ENCODE results near the gene SLC25A1. TPM values are rescaled to one million over a fixed set of nuclear protein-coding genes. Genes with fewer than 3 reads are reported as not detected.

SLC25A1 gene
- total and polyA plus RNA-seq, 8 donors, result 45.7 to 99.3 (median 52.2) TPM

DNA sequence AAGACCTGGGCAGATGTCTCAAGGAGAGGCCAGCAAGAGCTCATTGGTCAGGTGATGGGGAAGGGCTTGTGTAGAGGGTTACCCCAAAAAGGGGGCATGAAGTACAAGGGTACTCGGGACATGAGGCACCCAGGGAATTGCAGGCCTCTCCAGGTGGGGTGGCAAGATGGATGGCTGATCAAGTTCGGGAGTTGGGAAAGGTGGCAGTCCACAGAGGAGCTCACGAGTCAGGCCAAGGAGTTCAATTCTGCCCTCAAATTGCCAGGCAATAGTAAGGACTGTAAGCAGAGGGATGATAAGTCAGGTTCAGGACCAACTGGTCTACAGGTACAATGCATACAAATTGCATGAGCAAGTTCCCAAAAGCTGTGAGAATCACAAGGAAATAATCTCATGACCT, 42.3 kb upstream of the SLC25A1 start:
- intact Hi-C loops (cut with DNase I), result no loop called here
- no peaks in the 10 kb centered on the region for H3K4me1 ChIP-seq
- DNase-seq, result no peak
- ATAC-seq, result no peak
- H3K27me3 ChIP-seq, result no peaks in the 10 kb centered on the region
- H3K36me3 ChIP-seq, result peaks cover 0 to 76% of the 10 kb centered on the region in 2 donors
- no peak overlapping the region for H3K4me3 ChIP-seq
- TF ChIP-seq, protein P1, sequence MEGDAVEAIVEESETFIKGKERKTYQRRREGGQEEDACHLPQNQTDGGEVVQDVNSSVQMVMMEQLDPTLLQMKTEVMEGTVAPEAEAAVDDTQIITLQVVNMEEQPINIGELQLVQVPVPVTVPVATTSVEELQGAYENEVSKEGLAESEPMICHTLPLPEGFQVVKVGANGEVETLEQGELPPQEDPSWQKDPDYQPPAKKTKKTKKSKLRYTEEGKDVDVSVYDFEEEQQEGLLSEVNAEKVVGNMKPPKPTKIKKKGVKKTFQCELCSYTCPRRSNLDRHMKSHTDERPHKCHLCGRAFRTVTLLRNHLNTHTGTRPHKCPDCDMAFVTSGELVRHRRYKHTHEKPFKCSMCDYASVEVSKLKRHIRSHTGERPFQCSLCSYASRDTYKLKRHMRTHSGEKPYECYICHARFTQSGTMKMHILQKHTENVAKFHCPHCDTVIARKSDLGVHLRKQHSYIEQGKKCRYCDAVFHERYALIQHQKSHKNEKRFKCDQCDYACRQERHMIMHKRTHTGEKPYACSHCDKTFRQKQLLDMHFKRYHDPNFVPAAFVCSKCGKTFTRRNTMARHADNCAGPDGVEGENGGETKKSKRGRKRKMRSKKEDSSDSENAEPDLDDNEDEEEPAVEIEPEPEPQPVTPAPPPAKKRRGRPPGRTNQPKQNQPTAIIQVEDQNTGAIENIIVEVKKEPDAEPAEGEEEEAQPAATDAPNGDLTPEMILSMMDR (IDR thresholded peaks at IDR 0.05), result no peak
- H3K9me3 ChIP-seq, result no peaks in the 10 kb centered on the region
- H3K27ac ChIP-seq, result no peak overlapping the region

DNA sequence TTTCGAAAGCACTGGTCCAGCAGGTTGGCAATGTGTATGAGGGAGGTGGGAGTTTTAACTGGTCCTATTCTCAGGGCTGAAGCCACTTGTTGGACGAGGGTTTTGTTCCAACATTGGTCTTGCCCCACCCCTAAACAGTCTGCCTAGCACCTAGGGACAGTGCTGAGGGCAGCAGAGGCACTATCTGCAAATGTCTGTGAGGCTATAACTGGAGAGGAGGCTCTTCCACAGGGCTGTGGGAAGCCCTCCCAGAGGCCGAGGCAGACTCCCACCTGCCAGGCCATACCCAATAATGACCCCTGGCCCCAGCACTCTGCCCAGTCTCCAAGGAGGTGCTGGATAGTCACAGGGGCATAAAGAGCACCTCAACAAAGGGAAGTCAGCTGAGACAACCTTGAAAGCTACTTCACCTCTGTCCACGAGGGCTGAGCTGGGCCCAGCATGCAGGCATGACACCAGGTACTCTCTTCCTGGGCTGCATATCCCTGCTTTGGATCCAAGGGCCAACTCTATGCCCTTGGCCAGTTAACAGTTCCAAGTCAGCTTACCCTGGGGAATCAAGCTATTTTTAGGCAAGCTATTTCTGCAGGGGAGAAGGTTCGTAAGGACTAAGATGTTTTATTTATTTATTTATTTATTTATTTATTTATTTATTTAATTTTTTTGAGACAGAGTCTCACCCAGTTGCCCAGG, 40.2 kb upstream of the SLC25A1 start:
- H3K27me3 ChIP-seq, result no peaks in the 10 kb centered on the region
- no peaks in the 10 kb centered on the region for H3K4me1 ChIP-seq
- DNase-seq, result no peak
- peaks cover 0 to 78% of the 10 kb centered on the region in 2 donors for H3K36me3 ChIP-seq
- intact Hi-C loops (cut with DNase I), result no loop called here
- TF ChIP-seq, protein P1 (IDR thresholded peaks at IDR 0.05), result no peak
- ATAC-seq, result no peak
- no peak overlapping the region for H3K27ac ChIP-seq
- no peak overlapping the region for H3K4me3 ChIP-seq
- H3K9me3 ChIP-seq, result no peaks in the 10 kb centered on the region

DNA sequence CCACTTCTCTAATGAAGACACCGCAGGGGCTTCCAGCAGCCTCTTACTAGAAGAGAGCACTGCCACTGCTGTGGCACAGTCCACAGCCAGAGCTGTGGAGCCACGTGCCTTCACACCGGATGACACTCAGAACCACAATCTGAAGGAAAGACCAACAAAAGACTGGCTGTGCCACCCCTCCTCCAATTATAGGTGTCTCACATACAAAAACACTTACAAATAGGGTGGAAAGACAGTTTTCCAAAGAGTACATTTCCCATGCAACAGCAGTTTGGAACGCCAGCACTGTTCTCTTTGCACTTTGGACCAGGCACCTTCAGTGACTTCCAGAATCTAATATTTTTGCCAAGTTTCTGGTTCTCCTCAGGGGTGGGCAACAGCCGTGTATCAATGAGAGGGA, 38.0 kb upstream of the SLC25A1 start:
- Histone ChIP-seq H3K4me3 (no peak overlapping the region), H3K27ac (no peak overlapping the region), H3K36me3 (peaks cover 0 to 58% of the 10 kb centered on the region in 2 donors), H3K27me3 (no peaks in the 10 kb centered on the region), H3K9me3 (no peaks in the 10 kb centered on the region), H3K4me1 (no peaks in the 10 kb centered on the region)
- TF ChIP-seq, protein P1 (IDR thresholded peaks at IDR 0.05), result no peak
- ATAC-seq (no peak), DNase-seq (no peak)
- intact Hi-C loops (cut with DNase I), result no loop called here

DNA sequence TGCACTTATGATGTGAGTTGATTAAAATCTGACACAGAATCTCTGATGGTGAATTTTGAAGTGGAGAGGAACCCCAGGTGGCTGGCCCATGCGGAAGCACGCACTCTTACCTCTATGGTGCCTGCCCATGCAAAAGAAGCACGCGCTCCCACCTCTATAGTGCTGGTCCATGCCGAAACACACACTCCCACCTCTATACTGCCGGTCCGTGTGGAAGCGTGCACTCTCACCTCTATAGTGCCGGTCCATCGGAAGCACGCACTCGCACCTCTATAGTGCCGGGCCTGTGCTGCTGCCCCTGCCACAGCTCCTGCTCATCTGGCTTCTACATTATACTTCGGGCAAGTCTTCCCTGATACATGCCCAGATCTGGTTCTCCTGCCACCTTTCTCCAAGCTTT, 36.8 kb upstream of the SLC25A1 start:
- Histone ChIP-seq H3K4me3 (no peak overlapping the region), H3K27me3 (no peaks in the 10 kb centered on the region), H3K36me3 (peaks cover 0 to 48% of the 10 kb centered on the region in 2 donors), H3K9me3 (no peaks in the 10 kb centered on the region), H3K4me1 (no peaks in the 10 kb centered on the region), H3K27ac (no peak overlapping the region)
- peak in 1 of 4 donors; percentile 21 for DNase-seq
- intact Hi-C loops (cut with DNase I), result no loop called here
- TF ChIP-seq, protein P1 (IDR thresholded peaks at IDR 0.05), result no peak
- no peak for ATAC-seq

DNA sequence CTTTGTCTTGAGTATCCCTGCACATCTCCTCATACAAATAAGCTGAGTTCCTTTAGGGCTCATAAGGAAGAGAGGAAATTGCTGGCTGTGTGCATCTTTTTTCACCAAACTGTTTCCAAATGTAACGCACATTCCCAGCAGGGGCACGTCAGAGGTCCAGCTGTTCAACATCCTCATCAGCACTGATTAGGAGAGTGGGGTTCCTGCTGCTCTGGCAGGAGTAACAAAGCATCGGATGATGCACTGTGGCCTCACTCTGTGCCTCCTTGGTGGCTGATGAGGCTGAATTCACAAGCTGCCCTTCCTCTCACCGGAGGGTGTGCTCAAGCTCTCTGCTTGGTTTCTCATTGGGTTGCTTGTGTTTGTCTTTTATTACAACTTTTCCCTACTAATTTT, 35.5 kb upstream of the SLC25A1 start:
- peak; percentile 45 for ATAC-seq
- DNase-seq, result peak in 2 of 4 donors; percentile 82 to 91
- H3K27ac ChIP-seq, result no peak overlapping the region
- no peaks in the 10 kb centered on the region for H3K9me3 ChIP-seq
- peaks cover 0 to 49% of the 10 kb centered on the region in 2 donors for H3K36me3 ChIP-seq
- H3K27me3 ChIP-seq, result no peaks in the 10 kb centered on the region
- intact Hi-C loops (cut with DNase I), result no loop called here
- H3K4me1 ChIP-seq, result no peaks in the 10 kb centered on the region
- TF ChIP-seq, protein P1 (IDR thresholded peaks at IDR 0.05), result no peak
- no peak overlapping the region for H3K4me3 ChIP-seq

All from left lung (tissue), 10 donors.